ENCODE data around the gene HOXB2. TPM values are rescaled to one million over a fixed set of nuclear protein-coding genes. Genes with fewer than 3 reads are reported as not detected.

The HOXB2 gene
- total RNA-seq, 1 donor from 2014 or later: not detected

DNA sequence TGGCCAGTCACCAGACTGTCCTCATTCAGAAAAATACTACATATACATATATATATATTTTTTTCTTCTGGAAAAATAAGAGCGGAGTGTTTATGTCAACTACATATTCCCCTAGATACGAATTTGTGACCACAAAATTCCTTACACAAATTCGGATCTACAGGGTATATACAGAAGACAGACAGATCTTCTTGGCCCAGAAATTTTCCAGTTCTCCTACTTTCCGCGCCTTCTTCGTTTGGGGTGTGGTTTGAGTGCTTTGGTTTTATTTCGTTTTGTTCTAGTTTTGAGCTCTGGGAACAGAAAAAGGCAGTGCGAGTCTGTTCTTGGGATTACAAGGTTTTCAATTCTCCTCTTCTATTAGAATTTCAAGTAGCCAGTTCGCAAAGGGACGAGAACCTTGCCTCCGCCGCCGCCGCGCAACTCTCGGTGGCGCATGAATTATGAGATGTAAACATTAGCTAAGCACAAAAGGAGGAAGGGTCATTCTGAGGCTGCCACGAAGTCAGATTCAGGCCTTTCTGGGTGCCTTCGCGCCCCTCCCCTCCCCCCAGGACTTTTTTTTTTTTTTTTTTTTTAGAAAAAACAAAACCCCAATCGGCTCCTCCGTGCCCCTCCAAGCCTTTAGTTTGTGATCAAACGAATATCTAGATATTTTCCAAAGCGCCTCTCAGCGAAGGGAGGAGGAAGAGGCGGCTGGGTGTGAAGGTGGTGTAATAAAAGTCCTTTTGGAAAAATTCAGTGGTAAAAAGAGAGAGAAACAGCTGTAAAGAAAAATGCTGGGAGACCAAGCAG lies 35.0 kb upstream of the HOXB2 start:
- no peak for DNase-seq (ENCODE audit: low spot score in 2 of 2)
- FAIRE-seq: no peak

DNA sequence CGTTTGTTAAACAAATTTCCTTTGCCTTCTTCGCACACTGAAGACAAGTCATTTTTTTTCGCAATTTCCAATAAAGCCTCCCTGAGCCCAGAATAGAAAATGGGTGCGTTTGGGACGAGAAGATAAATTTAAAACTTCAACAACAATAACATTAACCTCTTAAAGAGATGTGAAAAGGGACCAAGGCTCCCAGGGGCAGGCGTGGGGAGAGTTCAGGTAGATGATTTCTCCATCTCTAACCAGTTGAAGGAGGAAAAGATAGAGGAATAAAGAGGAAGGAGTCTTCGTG lies 34.5 kb upstream of the HOXB2 start:
- FAIRE-seq (no peak), DNase-seq (ENCODE audit: low spot score in 2 of 2) (no peak)

DNA sequence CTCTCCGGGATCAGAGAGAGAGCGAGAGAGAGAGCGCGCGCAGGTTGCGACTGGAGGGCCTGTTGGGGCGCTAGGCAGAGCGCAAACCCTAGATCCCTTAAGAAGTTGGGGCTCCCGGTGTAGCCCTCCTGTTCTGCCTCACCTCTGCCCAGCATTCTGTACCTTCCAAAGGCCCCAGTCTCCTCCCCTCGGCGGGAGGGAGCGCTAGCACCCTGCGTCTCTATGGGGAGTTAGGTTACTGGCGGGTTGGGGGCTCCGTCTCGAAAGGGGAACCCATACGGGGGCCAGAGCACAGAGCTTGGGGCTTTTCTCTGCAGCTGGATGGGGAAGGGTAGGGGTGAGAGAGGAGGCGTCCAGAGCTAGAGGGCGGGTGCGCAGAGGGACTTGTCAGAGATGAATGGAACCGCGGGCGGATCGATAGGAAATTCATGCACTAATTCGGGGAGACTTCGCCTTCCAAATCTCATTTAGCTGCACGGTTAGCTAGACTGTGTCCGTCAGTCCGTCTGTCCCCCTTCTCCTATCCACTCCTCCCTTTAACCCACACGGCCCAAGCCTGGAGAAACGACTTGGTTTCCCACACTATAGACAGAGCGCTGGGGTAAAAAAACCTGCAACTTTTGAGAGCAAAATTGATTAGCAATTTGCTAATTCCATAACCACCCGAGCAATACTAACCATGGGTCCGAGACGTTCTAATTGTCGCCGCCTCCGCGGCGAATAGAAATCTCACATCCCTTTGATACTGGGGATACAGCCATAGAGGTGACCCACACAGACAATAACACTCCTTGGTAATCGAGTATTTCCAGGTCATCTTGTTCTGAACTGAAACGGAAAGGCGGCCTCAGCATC lies 33.9 kb upstream of the HOXB2 start:
- no peak for FAIRE-seq

DNA sequence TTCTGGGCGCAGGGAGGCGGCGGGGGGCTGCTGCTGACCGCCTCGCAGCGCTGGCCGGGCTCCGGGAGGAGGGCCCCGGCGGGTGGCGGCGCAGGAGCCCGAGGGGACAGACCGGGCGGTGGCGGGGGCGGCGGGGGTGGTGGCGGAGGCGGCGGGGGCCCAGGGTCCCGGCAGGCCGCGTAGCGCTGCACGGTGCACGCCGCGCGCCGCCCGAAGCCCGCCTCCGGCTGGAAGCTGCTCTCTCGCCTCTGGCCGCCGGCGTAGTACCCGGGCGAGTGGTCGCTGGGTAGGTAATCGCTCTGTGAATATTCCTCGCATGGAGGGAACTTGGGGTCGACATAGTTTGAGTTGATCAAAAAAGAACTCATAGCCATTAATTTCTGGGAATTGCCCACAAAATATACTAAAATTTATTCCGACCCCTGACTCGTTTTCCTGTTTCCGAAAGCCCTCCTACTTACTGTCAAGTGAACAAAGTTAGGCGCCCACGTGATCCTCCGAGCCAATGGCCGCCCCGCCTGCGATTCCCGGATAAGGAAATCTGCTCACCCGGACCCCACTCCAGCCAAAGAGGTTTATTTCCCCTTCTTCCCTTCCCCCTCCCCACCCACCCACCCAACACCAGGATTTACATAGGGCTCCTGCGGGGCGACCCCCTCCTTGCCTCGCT lies 33.2 kb upstream of the HOXB2 start, which contains the start of gene HOXB4:
Gene HOXB4 (minus strand): TSS at position 405 of the 670 bp plus-strand sequence. CDS start 31 bp downstream, at position 374.
- FAIRE-seq: no peak
- DNase-seq (ENCODE audit: low spot score in 2 of 2): no peak

More for the DNA sequence above, 33.9 kb upstream of the HOXB2 start:
- DNase-seq (ENCODE audit: low spot score in 2 of 2): no peak

DNA sequence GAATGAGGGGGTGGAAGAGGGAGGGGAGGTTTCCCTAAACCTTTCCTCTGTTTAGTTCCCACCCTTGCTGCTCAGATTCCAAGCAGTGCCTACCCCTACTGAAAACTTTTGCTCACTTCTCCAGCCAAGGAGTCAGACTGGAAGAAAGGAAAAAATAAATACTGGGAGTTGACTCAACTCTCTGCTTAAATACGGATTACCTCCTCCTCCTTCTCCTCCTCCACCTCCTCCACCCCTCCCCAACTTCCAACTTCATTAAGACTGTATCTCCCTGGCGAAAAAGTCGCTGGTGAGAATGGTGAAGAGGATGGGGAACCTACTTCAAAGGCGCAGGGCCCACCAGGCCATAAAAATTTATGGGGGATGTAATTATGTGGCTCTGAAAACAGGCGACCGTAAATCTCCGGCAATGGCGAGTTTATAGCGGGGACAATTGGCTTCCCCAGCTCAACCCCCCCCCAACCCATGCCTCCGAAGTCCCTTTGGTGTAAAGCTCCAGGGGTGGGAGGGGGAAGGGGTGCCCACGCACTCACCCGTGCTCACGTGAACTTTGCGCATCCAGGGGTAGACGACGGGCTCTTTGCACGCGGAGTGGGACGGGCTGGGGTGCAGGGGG lies 32.5 kb upstream of the HOXB2 start:
- no peak for DNase-seq (ENCODE audit: low spot score in 2 of 2)
- no peak for FAIRE-seq

DNA sequence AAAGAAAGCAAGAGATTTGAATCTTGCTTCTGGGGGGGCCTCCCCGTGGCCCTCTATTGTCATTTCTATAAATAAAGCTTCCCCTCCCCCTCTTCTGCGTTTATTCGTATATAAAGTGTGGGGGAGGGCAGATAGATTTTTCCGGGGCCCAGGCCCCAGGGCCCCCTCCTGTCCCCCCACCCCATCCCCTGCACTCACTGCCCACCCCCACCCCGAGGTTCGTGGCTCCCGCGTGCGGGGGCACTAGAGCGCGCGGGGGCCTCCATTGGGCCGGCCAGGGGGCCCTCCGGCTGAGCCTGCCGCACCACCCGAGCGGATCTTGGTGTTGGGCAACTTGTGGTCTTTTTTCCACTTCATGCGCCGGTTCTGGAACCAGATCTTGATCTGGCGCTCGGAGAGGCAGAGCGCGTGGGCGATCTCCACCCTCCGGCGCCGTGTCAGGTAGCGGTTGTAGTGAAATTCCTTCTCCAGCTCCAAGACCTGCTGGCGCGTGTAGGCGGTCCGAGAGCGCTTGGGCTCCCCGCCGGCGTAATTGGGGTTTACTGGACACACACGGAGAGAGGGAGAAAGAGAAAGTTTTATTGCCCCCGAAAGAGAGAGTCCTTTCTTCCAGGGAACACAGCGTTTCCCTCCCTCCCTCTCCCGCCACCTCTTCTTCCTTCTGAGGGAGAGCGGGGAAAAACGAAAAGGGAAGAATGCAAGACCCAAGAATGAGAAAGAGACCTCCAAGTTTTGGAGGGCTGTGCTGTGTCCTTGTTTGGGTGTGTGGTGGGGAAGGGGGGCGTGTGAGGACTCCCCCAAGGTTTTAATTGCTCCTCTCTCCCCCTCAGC lies 31.8 kb upstream of the HOXB2 start:
- FAIRE-seq: no peak
- DNase-seq (ENCODE audit: low spot score in 2 of 2): no peak

DNA sequence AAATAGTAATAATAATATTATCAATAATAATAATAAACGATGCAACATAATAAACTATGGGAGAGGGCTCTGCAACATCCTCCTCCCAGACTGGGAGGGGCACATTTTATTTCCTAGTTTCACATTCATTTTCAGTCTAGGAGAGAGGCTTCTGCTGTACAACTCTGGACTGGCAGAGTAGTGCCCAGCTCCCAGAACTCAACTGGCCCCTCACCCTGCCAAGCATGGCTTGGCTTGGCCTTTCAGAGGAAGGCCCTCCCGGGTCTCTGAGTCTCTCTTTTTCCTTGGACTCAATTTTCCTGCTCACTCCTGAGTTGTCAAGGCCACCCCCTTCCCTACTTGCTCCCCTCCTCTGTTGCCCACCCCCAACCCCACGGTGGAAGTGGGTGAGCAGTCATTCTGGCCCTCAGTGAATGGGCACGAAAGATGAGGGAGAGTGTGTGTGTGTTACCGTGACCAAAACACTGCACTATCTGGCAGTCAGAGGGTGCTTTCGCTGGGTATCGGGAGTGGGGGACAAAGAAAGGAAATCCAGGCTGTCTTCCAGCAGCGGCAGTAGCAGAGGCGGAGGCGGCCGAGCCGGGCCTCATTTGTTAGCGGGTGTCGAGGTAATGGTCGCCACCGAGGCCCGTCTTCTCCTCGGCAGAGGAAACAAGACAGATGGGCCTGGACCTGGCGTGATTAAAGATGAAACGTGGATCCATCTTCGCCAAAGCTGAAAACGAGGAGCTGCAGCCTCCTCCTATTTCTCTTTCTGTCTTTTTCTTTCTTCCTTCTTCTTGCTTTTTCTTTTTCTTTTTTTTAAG lies 31.0 kb upstream of the HOXB2 start:
- DNase-seq (ENCODE audit: low spot score in 2 of 2) (no peak), FAIRE-seq (no peak)

DNA sequence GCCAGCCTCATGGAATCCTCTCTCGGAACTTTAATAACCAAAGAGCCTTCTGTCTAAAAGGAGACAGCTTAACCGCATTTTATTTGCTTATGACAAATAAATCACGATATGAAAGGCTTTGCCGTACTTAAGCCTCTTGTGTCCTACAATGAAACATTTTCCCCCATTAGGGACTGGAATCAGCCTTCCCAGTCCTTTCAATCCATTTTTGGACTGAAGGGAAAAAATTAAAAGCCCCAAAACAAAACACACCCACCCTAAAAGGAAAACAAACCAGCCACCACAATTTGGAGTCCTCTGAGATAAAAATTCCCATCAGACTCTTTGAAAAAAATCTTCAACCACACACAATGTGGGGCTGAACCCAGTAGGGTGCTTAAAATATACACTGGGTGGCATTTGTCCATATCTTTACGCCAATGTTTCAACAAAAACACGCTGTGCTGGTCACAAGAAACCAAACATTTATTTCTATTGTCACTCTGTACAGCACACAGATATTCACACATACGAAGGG lies 30.2 kb upstream of the HOXB2 start:
- FAIRE-seq (no peak), DNase-seq (ENCODE audit: low spot score in 2 of 2) (no peak)

DNA sequence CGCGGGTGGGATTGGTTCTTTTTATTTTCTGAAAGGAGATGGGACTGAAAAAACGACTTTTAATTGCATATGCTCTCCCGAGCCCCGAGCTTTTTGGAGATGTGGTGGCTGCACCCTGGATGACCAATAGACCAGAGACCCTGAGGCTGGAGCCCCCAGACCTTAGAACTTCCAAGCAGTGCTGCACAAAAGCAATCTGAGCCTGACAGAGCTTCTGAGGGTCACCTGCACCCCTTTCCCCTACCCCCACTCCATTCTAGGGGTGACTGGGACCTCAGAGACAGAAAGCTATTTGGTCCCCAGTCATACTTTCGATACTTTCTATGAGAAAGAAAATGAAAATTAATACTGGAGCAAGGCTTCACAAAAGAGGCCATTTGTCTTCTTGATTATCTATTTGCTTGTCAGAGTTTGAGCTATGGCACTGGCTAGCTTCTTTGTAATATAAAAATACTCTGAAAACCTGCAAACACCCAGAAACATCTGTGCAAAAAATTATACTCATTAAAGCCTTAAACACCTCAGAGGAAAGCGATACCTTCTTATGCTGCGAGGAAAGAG lies 29.7 kb upstream of the HOXB2 start:
- no peak for DNase-seq (ENCODE audit: low spot score in 2 of 2)
- FAIRE-seq: no peak

DNA sequence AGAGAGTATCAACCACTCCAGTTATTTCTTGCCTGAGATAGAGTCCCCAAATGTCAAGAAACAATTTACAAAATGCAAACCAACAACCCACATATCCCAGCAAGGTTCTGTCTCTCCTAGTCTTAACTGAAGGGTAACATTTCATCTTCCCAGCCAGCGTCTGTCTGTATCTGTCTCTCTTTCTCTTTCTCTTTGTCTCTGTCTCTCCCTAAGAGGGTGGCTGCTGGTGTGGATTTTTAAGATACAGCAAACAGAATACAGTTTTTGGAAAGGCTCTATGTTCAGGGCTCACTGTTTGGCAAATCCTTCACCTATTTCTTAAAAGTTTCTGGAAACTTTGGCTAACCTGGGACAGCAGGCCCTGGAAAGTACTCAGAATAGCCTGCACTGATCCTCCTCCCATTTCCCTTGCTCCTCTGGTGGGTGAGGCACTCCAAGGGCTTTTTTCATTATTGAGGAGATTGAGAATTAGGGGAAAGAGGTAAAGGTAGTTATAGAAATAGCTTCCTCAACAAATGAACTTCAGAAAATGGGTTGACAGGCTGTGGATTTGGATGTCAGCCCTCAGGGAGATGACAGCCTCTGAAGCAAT lies 27.0 kb upstream of the HOXB2 start:
- no peak for FAIRE-seq
- no peak for DNase-seq (ENCODE audit: low spot score in 2 of 2)

DNA sequence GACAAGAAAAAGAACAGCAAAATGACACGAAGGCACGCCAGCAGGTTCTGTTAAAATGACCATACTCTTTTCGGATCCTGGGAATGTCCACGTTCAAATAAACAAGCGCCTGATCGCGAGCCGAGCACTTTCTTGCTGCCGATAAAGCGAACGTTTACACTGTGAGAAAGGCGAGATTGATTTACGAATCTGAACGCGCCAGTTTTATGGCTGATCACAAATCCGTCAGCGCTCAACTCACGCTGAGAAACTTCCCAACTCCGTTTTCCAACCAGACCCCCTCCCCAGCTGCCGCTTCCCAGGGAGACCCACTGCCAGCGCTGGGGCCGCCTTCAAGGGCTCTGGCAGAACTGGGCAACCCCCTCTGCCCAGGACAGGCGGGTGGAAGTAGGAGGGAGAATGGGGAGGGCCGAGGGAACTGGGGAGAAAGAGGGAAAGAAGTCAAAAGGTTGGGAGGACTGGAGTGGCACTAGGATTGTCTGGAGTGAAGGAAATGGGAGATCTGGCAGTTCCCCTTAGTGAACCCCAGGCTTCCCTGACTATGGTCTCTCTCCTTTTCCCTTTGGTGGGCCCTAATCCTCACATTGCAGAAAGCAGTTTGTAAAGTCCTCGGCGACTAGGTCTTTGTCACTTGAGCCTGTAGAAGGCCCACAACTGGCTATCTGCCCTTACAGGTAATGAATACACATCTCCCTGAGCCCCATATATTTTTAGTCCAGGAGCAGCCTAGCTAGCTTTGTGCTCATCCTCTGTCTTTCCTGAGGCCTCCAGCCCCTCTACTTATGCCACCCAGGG lies 26.3 kb upstream of the HOXB2 start:
- DNase-seq (ENCODE audit: low spot score in 2 of 2): no peak
- FAIRE-seq: no peak

DNA sequence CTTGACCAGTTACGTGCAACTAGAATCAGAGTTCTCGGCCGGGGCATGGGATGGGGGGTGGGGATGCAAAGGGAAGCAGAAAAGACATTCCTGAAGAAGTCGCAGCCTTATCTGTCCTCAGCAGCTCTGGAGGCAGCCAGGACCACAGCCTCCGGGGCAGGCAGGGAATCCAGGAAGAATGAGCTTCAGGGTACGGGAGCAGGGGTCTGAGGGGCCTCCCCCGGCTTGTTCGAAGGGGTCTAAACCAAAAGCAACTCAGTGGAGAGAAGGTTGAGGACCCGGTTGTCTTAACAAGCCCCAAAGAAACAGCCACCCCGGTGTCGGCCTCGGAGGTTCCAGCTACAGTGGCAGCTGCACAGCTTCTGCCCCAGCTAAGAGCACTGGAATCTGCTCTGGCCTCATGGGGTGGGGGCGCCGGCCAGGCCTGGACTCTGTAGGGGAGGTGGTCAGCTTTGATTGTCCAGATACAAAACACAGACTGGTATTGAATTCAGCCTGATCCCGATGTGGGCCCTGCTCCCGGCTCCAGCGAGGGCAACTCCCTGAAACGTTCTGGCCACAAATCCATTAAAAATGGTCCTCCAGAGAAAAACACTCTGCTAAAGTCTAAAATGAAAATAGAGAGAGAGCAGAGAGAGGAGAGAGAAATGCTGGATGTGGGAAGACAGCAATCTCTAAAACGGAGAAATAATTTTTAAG lies 25.6 kb upstream of the HOXB2 start:
- FAIRE-seq (no peak), DNase-seq (ENCODE audit: low spot score in 2 of 2) (no peak)

DNA sequence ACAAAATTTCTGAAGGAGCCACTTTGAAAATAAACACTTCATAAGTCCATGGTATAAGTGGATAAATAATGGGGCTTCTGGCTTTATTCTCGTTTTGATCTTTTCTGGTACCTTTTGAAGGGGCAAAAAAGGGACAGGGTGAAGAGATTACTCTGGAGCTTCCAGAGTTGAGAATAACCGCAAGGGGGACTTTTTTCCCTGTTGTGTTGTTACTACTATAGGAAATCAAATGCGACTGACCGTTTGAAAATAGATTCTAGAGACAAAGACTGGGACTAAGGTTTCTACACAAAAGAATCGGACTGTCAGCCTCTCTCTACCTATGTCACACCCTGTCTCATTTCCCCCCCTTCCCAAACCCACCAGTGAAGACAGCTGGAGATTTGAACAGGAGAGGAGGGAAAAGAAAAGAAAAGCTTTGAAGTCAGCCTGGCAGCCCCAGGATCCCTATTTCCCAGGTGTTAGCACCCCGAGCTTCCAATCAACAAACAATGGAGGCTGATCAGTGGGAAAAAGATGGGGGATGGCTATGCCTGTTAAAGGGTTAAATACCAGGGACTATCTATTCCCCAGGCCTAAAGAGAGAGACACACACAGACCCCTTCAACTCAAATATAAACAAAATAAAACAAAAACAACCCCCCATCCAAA lies 24.9 kb upstream of the HOXB2 start:
- no peak for FAIRE-seq
- no peak for DNase-seq (ENCODE audit: low spot score in 2 of 2)

DNA sequence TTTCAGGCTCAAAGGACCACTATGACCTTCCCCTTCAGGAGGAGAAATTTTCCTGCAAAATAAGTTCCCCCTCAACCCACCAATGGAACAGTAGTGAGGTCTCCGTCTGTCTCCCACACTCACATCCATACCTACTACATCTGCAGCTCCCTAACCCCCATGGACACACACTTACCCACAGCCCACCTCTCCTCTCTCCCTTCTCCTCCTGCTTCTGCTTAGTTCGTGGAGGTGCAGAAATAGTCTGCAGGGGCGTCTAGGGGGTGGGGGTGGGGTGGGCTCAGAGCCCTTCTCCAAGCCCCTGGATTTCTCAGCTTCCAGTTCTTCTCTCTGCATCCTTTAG lies 24.3 kb upstream of the HOXB2 start:
- DNase-seq (ENCODE audit: low spot score in 2 of 2): no peak
- no peak for FAIRE-seq

DNA sequence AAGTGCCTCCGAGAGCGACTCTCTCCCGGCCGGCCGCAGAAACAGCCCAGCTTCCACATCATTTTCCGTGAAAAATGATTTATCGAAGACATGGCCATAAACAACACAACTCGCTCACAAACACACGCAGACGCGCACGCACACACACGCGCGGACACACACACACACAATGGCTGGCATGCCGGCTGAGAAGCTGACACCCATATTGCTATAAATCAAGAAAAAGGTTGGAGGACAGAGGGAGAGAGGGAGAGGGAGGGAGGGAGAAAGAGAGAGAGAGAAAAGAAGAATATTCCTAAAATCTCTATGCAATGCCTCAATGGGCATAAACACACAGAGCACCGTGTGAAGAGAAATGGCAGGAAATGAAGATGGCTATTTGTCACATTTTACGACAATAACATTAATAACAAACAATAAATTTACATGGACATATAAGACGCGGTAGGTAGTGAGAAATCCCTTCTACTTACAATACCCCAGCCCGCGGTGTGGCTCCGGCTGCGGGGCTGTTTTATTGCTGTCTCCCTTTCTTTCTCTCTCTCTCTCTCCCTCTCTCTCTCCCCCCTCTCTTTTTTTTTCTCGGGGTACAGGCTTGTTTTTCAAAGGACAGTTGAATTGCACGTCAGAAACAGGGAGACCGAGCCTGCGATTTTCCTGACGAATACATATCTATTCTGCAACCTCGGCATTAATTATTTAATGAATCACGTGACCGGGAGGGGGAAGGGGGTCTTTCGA lies 23.8 kb upstream of the HOXB2 start:
- DNase-seq (ENCODE audit: low spot score in 2 of 2) (no peak), FAIRE-seq (no peak)
